DMS53 treated with DMSO at 0.1 percent for 48 hours (cell line): ENCODE measurements around the gene C4A.
A peak's percentile ranks its signal among the peaks of the same experiment; 100 is the strongest.
"Not testable (repeated sequence)": the region's sequence is repeated elsewhere in the genome, so short reads cannot be mapped to it uniquely, and the experiment has no call there.

Experiments
- DNase-seq: peaks from one replicate; lab custom pipeline; 2025; ENCODE audit not compliant: unreplicated experiment; lab: John Stamatoyannopoulos, UW

C4A gene

DNA sequence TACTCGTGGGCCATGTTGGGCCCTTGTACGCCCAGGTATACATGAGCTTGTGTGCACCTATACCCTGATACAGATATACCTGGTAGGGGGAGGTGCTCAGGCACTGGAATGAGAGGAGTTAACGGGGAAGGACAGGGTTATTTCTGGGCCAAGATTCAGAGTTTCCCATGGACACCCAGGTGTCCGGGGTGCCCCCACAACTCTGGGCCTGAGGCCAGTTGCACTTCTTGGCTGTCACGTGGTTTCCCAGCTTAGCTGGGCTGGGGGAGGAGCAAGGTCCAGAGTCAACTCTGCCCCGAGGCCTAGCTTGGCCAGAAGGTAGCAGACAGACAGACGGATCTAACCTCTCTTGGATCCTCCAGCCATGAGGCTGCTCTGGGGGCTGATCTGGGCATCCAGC is at the start of gene C4A:
Gene C4A, plus strand, starts transcription at position 314 of the 400 bp plus-strand sequence. Its CDS starts 51 bp downstream, at position 365.
- DNase-seq = not testable (repeated sequence)

DNA sequence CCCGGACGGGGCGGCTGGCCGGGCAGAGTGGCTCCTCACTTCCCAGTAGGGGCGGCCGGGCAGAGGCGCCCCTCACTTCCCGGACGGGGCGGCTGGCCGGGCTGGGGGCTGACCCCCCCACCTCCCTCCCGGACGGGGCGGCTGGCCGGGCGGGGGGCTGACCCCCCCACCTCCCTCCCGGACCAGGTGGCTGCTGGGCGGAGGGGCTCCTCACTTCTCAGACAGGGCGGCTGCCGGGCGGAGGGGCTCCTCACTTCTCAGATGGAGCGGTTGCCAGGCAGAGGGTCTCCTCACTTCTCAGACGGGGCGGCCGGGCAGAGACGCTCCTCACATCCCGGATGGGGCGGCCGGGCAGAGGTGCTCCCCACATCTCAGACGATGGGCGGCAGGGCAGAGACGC is 49.7 kb upstream of the C4A start:
- DNase-seq = not testable (repeated sequence)

DNA sequence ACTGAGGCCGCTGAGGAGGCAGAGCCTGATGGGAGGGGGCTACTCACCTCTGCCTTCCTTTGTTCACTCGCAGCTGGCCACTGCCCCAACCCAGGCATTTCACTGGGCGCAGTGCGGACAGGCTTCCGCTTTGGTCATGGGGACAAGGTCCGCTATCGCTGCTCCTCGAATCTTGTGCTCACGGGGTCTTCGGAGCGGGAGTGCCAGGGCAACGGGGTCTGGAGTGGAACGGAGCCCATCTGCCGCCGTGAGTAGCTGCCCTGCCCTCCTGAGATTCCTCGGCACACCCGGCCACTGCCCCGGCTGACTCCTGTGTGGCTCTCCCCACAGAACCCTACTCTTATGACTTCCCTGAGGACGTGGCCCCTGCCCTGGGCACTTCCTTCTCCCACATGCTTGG is 48.3 kb upstream of the C4A start:
- no peak for DNase-seq

DNA sequence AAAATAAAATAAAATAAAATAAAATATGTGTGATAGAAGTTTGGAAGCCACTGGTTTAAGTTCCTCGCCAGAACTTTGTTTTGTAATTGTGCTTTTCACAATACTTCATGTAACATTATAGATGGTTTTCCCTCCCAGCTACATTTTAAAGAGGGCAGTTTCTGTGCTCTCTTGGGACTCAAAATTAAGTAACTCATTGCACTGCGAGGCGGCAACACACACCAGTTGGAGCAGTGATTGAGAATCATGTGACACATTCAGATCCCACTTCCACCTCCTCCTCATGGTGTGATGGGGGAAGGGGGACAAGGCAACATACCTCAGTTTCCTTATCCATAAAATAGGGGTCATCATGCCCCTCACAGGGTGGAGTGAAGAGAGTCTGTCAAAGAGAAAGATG is 46.8 kb upstream of the C4A start:
- DNase-seq = no peak

DNA sequence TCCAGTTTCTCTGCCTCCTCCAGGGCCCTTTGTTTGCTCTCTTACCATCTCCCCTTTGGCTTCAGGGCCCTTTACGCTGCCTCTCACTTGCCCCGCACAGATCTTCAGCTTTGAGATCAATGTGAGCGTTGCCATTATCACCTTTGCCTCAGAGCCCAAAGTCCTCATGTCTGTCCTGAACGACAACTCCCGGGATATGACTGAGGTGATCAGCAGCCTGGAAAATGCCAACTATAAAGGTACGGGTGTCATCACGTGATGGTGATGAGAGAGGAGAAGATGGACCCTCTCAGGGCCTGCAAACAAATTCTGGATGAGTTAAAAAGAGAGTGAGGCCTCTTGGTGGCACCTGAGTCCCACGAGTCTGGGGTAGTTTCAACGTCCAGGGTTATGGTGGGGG is 46.0 kb upstream of the C4A start:
- no peak for DNase-seq

DNA sequence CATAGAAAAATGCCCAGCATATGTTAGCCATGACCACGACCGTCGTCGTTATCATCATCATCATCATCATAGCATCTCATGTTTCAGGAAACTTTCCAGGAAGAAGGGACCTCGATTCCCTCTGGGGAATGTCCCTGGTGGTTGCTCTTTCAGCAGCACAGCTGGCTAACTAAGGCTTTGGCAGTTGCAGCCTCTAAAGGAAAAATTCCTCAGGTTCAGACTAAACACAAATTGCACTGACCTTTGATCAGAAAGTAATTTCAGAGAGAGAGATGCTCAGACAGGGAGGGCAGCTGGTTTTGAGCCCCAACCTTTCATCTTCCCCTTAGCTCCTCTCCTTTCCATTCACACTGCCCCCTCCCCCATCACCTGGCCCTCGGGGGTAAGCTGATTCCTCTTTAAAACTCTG is 41.6 kb upstream of the C4A start:
- DNase-seq = no peak

DNA sequence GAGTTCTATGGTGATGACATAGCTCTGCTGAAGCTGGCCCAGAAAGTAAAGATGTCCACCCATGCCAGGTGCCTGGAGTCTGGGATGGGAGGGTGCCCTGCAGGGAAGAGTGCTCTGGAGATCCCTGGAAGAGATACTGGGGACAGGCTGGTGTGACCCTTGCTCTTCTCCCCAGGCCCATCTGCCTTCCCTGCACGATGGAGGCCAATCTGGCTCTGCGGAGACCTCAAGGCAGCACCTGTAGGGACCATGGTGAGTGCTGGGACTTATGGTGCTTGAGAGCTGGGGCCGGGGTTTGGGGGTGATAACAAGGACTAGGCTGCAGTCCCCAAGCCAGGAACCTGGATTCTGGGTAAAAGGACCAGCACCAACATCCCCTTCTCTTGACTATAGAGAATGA is 38.1 kb upstream of the C4A start:
- no peak for DNase-seq

DNA sequence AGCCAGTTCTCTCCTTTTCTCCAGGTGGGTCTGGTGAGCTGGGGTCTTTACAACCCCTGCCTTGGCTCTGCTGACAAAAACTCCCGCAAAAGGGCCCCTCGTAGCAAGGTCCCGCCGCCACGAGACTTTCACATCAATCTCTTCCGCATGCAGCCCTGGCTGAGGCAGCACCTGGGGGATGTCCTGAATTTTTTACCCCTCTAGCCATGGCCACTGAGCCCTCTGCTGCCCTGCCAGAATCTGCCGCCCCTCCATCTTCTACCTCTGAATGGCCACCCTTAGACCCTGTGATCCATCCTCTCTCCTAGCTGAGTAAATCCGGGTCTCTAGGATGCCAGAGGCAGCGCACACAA is 36.7 kb upstream of the C4A start:
- DNase-seq = no peak

DNA sequence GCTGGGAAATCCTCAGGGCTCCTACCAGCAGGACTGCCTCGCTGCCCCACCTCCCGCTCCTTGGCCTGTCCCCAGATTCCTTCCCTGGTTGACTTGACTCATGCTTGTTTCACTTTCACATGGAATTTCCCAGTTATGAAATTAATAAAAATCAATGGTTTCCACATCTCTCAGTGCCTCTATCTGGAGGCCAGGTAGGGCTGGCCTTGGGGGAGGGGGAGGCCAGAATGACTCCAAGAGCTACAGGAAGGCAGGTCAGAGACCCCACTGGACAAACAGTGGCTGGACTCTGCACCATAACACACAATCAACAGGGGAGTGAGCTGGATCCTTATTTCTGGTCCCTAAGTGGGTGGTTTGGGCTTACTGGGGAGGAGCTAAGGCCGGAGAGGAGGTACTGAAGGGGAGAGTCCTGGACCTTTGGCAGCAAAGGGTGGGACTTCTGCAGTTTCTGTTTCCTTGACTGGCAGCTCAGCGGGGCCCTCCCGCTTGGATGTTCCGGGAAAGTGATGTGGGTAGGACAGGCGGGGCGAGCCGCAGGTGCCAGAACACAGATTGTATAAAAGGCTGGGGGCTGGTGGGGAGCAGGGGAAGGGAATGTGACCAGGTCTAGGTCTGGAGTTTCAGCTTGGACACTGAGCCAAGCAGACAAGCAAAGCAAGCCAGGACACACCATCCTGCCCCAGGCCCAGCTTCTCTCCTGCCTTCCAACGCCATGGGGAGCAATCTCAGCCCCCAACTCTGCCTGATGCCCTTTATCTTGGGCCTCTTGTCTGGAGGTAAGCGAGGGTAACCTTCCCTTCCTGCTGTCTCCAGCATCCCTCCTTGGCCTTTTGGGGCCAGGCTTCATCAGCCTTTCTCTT is 36.1 kb upstream of the C4A start, which contains the start of gene CFB:
Gene CFB, plus strand, starts transcription at position 589 of the 863 bp plus-strand sequence. Its CDS starts 127 bp downstream, at position 716.
- no peak for DNase-seq

DNA sequence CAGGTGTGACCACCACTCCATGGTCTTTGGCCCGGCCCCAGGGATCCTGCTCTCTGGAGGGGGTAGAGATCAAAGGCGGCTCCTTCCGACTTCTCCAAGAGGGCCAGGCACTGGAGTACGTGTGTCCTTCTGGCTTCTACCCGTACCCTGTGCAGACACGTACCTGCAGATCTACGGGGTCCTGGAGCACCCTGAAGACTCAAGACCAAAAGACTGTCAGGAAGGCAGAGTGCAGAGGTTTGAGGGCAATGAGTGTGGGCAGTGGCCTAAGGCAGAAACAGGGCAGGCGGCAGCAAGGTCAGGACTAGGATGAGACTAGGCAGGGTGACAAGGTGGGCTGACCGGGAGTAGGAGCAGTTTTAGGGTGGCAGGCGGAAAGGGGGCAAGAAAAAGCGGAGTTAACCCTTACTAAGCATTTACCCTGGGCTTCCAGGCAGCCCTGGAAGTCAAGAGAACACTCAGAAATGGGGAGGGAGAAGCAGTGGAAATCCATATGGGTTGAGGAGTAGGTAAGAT is 35.4 kb upstream of the C4A start:
- no peak for DNase-seq

DNA sequence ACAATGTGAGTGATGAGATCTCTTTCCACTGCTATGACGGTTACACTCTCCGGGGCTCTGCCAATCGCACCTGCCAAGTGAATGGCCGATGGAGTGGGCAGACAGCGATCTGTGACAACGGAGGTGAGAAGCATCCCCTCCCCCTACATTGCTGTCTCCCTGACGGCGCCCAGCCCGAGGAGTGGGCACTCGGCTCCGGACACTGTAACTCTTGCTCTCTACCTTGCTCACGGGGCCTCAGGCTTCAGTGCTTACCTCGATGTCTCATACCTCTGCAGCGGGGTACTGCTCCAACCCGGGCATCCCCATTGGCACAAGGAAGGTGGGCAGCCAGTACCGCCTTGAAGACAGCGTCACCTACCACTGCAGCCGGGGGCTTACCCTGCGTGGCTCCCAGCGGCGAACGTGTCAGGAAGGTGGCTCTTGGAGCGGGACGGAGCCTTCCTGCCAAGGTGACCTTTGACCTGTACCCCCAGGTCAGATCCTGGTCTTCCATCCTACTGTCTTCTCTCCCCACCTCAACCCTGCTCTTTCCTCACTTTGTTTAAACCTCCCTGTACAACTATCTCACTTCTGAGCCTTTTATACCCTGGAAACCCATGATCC is 34.7 kb upstream of the C4A start:
- DNase-seq = no peak

DNA sequence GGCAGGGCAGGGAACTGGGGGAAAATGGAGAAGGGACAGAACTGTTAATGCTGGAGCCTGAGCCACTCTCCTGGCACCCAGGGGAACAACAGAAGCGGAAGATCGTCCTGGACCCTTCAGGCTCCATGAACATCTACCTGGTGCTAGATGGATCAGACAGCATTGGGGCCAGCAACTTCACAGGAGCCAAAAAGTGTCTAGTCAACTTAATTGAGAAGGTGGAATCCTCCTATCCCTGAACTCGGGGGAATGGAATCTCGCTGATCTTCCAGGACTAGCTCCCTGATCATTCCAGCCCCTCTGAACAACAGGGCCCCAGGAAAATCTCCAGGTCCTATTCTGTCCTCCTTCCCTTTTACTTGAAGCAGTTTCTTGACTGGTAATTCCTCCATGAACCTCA is 34.0 kb upstream of the C4A start:
- DNase-seq = no peak

DNA sequence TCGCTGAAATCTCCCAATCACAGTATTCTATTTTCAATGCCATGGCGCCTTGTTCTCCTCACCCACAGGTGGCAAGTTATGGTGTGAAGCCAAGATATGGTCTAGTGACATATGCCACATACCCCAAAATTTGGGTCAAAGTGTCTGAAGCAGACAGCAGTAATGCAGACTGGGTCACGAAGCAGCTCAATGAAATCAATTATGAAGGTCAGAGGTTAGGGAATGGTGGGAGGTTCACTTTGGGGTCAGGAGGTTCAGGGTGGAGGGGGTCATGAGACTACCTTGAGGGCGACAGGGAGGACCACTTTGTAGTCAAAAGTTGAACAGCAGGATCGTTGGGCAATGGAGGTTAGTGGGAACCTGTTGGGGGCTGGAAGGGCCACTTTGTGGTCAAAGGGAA is 33.6 kb upstream of the C4A start:
- DNase-seq = no peak

DNA sequence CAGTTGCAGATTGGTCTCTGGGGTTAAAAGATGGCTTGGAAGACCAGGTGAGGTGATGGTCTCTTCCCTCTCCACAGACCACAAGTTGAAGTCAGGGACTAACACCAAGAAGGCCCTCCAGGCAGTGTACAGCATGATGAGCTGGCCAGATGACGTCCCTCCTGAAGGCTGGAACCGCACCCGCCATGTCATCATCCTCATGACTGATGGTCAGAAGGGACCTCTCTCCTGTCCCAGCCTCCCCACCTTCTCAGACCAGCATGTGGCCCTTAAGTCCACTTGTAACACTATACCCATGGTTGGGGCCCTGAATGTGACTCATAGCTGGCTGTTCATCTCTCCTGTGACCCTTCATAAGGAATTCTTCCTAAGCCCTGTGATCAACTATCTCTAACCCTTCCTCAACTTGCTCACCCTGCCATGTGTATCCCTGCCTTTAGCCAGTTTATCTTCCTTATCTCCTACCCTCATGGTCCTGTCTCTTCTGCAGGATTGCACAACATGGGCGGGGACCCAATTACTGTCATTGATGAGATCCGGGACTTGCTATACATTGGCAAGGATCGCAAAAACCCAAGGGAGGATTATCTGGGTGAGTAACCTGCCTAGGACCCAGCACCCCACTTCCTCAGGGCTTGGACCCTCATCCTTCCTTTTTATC is 33.0 kb upstream of the C4A start:
- DNase-seq = peak; percentile 25

DNA sequence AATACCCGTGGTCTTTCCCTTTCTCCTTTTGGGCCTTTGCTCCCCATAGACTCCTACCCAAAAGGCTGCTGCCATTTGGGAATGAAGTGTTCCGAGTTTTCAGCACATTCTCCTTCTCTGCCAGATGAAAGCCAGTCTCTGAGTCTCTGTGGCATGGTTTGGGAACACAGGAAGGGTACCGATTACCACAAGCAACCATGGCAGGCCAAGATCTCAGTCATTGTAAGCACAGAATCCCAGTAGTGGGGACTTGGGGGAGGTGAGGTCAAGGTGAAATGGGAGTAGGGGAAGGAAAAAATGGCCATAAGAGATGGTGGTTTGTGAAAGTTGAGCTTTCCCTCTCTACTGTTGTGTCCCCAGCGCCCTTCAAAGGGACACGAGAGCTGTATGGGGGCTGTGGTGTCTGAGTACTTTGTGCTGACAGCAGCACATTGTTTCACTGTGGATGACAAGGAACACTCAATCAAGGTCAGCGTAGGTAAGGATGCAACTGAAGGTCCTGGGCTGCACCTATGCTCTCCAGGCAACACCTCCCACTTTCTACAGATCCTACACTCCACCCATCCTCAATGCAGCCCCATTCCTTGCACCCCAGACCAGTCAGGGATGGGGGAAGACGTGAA is 31.8 kb upstream of the C4A start:
- DNase-seq = no peak

DNA sequence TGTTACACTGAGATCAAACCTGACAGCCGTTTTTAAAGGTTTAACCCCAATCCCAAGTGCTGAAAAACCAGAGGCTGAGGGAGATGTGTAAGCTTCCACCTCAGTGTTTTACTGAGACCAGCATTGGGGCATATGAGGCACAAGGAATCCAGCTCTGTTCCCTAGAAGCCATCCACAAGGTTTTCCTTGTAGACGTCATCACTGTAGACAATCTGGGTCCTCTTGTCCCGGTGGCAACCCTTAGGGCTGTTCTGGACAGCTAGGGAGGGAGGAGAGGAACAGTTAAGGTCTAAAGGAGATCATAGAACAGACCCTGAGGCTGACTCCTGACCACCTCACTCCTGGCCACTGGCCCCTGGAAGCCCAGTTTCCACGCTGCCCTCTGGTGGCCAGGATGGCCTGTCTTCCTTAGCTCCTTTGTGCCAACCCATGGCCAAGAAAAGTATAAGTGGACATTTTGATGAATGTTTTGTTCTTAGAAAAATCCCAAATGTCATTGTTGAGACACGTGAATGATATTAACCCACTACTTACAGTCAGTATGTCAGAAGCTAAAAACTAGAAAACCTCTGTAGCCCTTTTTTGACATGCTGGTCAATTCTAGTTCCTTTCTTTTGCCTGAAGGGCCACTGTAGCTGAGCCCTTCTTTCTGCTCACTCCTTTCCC is 29.6 kb upstream of the C4A start:
- DNase-seq = peak; percentile 21

DNA sequence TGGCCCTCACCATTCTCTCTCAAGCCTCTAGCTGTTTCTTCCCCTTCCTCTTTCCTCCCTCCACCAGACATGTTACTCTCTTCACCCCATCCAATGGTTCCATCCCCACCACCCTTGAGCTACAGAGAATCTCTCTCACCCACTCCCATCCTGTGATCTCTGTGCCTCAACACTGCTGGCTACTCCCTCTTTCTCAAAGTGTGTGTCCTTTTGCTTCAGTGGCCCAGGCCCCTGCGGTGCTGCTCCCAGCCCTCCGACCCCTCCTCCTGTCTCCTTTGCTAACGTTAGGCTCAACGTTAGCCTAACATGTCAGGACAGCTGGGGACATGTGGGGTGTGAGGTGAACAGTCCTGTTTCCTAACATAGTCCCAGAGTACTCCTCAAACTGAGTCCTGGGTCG is 29.0 kb upstream of the C4A start:
- no peak for DNase-seq

DNA sequence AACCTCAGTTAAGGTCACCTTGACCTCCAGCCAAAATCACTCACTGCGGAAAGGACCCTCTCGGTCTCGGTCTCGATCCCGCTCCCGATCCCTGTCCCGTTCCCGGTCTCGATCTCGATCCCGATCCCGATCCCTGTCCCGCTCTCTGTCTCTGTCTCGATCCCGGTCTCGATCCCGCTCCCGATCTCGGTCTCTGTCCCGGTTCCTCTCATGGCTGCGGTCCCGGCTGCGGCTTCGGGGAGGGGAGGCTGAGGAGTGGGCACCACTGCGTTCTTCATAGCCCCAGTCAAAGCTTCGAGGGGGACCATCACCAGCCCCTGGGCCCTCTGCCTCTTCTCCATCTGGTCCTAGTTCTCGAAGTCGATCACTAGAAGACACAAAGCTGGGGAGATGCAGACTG is 27.3 kb upstream of the C4A start:
- DNase-seq = no peak

DNA sequence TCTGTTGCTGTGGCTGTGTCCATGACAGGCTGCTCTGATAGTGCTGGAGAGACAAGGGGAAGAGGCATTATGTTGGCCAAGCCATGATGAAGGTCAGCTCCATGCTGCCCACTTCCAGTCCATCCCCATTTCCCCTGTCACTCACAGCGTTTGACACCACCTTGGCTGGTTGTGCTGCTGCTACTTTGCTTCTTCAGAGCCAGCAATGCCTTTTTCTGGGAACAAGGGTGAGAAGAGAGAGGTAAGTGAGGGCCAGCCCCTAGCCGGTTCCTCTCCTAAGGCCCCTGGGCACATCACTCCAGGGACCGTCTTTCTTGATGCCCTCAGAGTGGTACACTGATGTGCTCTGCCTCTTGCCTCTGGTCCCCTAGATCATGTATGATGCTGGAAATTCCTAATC is 25.1 kb upstream of the C4A start:
- no peak for DNase-seq

DNA sequence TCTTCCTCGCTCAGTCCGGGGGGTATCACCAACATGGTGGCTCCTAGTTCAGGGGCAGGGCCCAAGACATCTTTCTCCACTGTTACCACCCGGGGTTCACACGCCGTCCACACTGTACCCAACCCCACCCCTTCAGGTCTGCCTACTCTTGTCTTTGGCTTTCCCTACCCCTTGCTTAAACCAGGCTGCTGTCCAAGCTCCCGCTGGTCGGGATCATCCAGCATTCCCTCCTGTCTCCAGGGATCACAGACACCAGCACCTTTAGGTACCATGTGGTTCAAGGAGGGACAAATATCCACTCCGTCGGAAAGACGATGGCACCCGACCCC is 23.5 kb upstream of the C4A start:
- DNase-seq = no peak
